Smooth muscle cell (in vitro differentiated cells): ENCODE results near the gene TRIM7. TPM values are rescaled to one million over a fixed set of nuclear protein-coding genes. Genes with fewer than 3 reads are reported as not detected.

ENCODE experiments used
- DNase-seq: peaks from one replicate; lab custom pipeline; 2025; ENCODE audit not compliant: unreplicated experiment; lab: John Stamatoyannopoulos, UW
- H2AFZ ChIP-seq: fragments of 200-600 bp; sonication (generic); 2 replicates; pipeline ENCODE4 v1.6.0; 2016; ENCODE audit warnings: antibody characterized with exemption, low read depth, mild to moderate bottlenecking
- H3F3A ChIP-seq: fragments of 200-600 bp; sonication (generic); 2 replicates; pipeline ENCODE4 v1.6.0; 2017; ENCODE audit warnings: antibody characterized with exemption, low read depth
- H3K27ac ChIP-seq: fragments of 200-600 bp; sonication (generic); 2 replicates; pipeline ENCODE4 v1.5.1; 2016; ENCODE audit warnings: low read depth, mild to moderate bottlenecking
- H3K27me3 ChIP-seq: fragments of 200-600 bp; sonication (generic); 2 replicates; pipeline ENCODE4 v1.6.1; 2016; ENCODE audit warnings: low read depth, mild to moderate bottlenecking
- H3K36me3 ChIP-seq: fragments of 200-600 bp; sonication (generic); 2 replicates; pipeline ENCODE4 v1.5.1; 2016; ENCODE audit warnings: low read depth
- H3K4me1 ChIP-seq: fragments of 200-600 bp; sonication (generic); 2 replicates; pipeline ENCODE4 v1.5.1; 2016; ENCODE audit warnings: low read depth
- H3K4me2 ChIP-seq: fragments of 200-600 bp; sonication (generic); 2 replicates; pipeline ENCODE4 v1.6.0; 2016; ENCODE audit warnings: mild to moderate bottlenecking
- H3K4me3 ChIP-seq: fragments of 200-600 bp; sonication (generic); 2 replicates; pipeline ENCODE4 v1.5.1; 2016; ENCODE audit warnings: mild to moderate bottlenecking
- H3K79me2 ChIP-seq: fragments of 200-600 bp; sonication (generic); 2 replicates; pipeline ENCODE4 v1.6.0; 2016; ENCODE audit warnings: low read depth, mild to moderate bottlenecking
- H3K9ac ChIP-seq: fragments of 200-600 bp; sonication (generic); 2 replicates; pipeline ENCODE4 v1.6.0; 2016; ENCODE audit warnings: low read depth
- H3K9me3 ChIP-seq: fragments of 200-600 bp; sonication (generic); replicated peaks from 2 replicates; pipeline ENCODE4 v1.5.1; 2016; ENCODE audit warnings: low read depth
- H4K20me1 ChIP-seq: fragments of 200-600 bp; sonication (generic); 2 replicates; pipeline ENCODE4 v1.6.0; 2016; ENCODE audit warnings: low read depth
- CTCF ChIP-seq: fragments of 200-600 bp; sonication (generic); IDR thresholded peaks from 2 replicates; pipeline ENCODE4 v1.5.1; 2017; ENCODE audit warnings: borderline replicate concordance, mild to moderate bottlenecking, antibody characterized with exemption; ENCODE audit not compliant: insufficient read depth, poor library complexity, severe bottlenecking
- WGBS: methylation state at CpG from one replicate; pipeline ENCODE4 v1.1.7; 2016; ENCODE audit warnings: low lambda C conversion rate; 5-methylcytosine and 5-hydroxymethylcytosine counted together
- polyA plus RNA-seq: library from polyadenylated mRNA; unstranded; fragments of >200 nt; fragmentation: Nextera tagmentation; extraction: Ambion mirVana; gene quantifications from 2 replicates; pipeline ENCODE4 v1.2.1, GENCODE V29; 2016
- total RNA-seq: library from RNA; depleted of rRNA; stranded (reverse); fragments of >200 nt; gene quantifications from 2 replicates; pipeline ENCODE4 v1.2.3, GENCODE V29; 2014

TRIM7 gene
- total and polyA plus RNA-seq, 2 experiments from 2014 or later, result not detected

DNA sequence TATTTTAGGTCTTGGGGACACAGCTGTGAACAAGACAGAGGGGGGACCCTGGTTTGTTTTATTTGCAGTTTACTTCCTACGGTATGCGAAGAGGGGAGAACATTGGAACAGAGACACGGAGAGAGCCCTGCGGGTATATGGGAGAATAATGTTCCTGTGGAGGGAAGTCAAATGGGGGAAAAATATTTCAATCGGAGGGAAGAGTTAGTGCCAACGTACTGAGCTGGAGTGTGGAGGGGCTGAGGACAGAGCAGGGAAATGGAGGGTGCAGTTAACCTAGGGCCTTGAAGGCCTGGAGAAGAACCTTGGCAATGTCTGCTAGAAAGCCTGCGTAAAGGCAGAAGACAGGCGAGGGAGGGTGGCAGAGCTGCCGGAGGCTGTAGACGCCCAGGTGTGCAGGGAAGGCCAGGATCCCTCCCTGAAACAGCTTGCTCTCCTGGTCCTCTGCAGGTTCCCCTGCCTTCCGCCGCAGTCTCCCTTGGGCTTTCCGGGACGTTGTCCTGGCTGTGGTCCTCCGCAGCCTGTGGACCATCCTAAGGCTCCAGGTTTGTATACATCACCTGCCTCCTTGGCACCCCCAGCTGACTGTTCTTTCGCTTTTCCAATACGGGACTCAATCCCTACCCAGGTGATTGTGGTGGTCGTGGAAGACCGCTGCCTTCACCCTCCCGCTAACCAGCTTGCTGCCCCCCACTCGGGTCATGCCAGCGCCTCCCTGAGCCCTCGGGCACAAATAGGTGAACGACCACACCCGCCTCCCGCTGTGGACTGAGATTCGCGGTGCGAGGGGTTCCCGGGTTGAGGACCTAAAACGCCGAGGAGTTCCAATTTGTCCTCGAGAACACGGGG is 40.7 kb upstream of the TRIM7 start:
- Histone ChIP-seq H3K27ac (peak overlapping the region; percentile 88), H4K20me1 (peaks cover 59% of the 10 kb centered on the region), H3K36me3 (no peaks in the 10 kb centered on the region), H3F3A (peaks cover 21% of the 10 kb centered on the region), H2AFZ (peak overlapping the region; percentile 68), H3K9me3 (no peaks in the 10 kb centered on the region), H3K4me3 (peak overlapping the region; percentile 75), H3K4me1 (peaks cover 41% of the 10 kb centered on the region), H3K4me2 (peak overlapping the region; percentile 97), H3K27me3 (no peaks in the 10 kb centered on the region), H3K9ac (peak overlapping the region; percentile 87), H3K79me2 (peaks cover 69% of the 10 kb centered on the region)
- TF ChIP-seq CTCF, result no peak
- 26% methylated on average over 34 of the region's 34 CpGs for WGBS
- DNase-seq, result no peak

DNA sequence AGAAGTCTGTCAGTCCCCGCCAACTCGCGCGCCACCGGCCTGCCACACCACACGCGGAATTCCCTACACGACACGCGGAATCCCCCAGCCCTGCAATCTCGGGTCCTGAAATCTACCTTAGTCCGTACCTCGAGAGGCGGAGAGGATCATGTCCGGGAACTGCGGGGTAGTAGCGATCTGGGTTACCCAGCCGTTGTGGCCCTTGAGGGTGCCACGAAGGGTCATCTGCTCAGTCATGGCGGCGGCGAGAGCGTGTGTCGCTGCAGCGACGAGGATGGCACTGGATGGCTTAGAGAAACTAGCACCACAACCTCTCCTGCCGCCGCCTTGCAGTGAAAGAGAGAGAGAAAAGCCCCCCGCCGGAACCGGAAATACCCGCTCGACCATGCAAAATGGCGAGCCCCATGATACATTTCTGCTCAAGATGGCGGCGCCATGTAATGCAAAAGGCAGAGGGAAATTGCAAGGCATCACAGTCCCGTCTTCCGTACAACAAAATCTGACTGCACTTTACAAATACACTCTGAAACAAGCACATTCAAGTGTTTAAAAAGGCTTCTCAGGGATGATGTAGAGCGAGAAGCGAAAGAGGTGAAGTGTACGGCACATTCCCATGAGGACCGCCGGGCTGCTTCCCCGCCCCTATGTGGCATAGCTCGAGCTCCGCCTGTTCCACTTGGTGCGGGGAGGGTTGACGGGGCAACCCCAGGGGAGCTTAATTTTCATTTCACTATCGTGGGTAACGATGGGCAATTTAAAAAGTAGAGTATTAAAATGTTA is 38.8 kb upstream of the TRIM7 start, which contains the start of gene RACK1:
Gene RACK1, minus strand, starts transcription at position 343 of the 780 bp plus-strand sequence. Its CDS starts 106 bp downstream, at position 237.
- H3K79me2 ChIP-seq, result peaks cover 69% of the 10 kb centered on the region
- DNase-seq, result no peak
- under 1% methylated on average over 50 of the region's 50 CpGs for WGBS
- peak within 1 kb of the TSS; percentile 83 for H2AFZ ChIP-seq
- no peaks in the 10 kb centered on the region for H3K9me3 ChIP-seq
- H3K36me3 ChIP-seq, result peaks cover 10% of the 10 kb centered on the region
- peak within 1 kb of the TSS; percentile 88 for H3K9ac ChIP-seq
- TF ChIP-seq CTCF, result no peak
- H3K27me3 ChIP-seq, result no peaks in the 10 kb centered on the region
- peak within 1 kb of the TSS; percentile 88 for H3K27ac ChIP-seq
- peaks cover 31% of the 10 kb centered on the region for H3F3A ChIP-seq
- H4K20me1 ChIP-seq, result peaks cover 59% of the 10 kb centered on the region
- peaks cover 30% of the 10 kb centered on the region for H3K4me1 ChIP-seq
- peak within 1 kb of the TSS; percentile 97 for H3K4me2 ChIP-seq
- H3K4me3 ChIP-seq, result peak within 1 kb of the TSS; percentile 71

GRCh38 chr5:181243018-181243563 is 38.1 kb upstream of the TRIM7 start:
- no peak overlapping the region for H2AFZ ChIP-seq
- no peak for DNase-seq
- peak overlapping the region; percentile 97 for H3K4me2 ChIP-seq
- peak overlapping the region; percentile 88 for H3K9ac ChIP-seq
- H4K20me1 ChIP-seq, result peaks cover 59% of the 10 kb centered on the region
- H3K27ac ChIP-seq, result peak overlapping the region; percentile 88
- H3K36me3 ChIP-seq, result peaks cover 15% of the 10 kb centered on the region
- H3K79me2 ChIP-seq, result peaks cover 67% of the 10 kb centered on the region
- no peaks in the 10 kb centered on the region for H3K27me3 ChIP-seq
- TF ChIP-seq CTCF, result no peak
- peaks cover 36% of the 10 kb centered on the region for H3F3A ChIP-seq
- H3K4me1 ChIP-seq, result peaks cover 23% of the 10 kb centered on the region
- WGBS, result 1% methylated on average over 25 of the region's 25 CpGs
- H3K4me3 ChIP-seq, result peak overlapping the region; percentile 71
- no peaks in the 10 kb centered on the region for H3K9me3 ChIP-seq
